UCSD-AML1 (cell line): ENCODE measurements around the gene STEEP1.
"Not testable (repeated sequence)": the region's sequence is repeated elsewhere in the genome, so short reads cannot be mapped to it uniquely, and the experiment has no call there.

Experiments
- DNase-seq: peaks from one replicate; lab custom pipeline; 2025; ENCODE audit not compliant: unreplicated experiment; lab: John Stamatoyannopoulos, UW

The STEEP1 gene

DNA sequence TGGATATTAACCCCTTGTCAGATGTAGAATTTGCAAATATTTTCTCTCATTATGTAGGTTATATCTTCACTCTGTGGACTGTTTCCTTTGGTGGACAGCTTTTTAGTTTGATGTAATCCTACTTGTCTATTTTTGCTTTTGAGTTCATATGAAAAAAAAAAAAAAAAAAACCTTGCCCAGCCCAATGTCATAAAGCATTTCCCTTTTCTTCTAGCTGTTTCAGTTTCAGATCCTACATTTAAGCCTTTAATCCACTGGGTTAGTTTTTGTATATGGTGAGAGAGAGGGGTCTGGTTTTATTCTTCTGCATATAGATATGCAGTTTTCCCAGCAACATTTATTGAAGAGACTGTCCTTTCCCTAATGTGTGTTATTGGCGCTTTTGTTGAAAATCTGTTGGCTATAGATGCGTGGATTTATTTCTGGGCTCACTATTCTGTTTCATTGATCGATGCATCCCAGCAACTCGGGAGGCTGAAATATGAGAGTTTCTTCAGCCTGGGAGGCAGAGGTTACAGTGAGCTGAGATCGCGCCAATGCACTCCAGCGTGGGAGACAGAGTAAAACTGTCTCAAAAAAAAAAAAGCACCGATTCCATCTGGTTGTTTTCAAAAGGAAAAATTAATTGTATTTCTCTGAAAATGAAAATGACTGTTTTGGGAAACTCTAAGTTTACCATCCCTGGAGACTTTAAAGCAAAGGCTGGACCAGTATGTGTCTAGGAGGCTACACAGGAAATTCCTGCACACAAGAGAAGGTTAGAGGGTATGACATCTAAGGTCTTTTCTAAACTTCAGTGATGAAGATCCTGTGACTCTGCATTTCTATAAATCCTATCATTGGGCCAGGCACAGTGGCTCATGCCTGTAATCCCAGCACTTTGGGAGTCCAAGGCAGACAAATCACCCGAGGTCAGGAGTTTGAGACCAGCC is 35.6 kb downstream of the STEEP1 start:
- DNase-seq = no peak

DNA sequence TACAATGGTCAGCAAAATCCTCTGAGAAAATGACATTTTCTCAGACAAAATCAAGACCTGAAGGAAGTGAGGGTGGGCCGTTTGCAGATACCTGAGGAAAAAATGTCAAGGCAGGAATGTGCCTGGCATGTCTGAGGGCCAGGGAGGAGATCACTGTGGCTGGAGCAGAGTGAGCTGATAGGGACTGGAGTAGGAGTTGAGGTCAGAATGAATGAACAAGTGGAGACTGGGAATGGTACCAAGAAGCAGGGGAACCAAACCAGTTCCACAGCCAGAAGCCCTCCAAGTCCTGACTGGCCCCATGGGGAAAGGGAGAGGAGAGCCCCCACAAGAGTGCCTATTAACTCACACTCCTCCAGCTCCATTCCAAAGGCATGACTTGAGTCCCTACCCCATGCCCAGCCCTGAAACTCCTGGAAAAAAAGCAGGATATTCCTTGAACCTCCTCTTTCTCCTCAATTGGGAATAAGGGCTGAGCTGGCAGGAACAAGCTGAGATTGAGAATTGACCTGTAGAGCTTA is 41.5 kb downstream of the STEEP1 start:
- no peak for DNase-seq

DNA sequence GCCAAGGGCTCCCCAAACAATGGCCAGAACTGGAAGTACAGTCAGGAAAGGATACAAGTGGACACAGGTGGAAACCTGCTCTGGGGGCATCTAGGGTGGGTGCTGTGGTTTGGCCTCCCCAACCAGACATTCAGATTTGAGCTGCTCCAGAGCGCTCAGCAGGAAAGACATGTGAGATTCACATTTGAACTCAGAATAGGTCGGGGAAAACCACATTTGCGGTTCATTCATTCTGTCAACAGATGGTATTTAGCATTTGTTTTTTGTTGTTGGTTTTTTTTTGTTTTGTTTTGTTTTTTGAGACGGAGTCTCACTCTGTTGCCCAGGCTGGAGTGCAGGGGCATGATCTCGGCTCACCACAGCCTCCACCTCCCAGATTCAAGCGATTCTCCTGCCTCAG is 44.0 kb downstream of the STEEP1 start:
- DNase-seq = no peak

DNA sequence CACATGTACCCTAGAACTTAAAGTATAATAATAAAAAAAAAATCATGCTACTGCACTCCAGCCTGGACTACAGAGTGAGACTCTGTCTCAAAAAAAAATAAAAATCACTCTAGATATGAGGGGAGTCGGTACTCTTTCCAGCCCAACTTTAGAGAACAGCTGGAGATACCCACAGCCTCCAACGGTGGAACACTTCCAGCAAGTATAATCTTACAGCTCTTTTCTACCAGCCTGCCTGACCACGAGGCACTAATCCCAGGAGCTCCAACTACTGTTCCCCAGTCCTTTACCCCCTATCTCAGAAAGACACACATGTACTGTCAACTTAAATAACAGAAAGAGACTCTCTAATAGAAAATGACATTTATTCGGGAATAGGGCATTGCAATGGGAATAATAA is 46.8 kb downstream of the STEEP1 start:
- no peak for DNase-seq

DNA sequence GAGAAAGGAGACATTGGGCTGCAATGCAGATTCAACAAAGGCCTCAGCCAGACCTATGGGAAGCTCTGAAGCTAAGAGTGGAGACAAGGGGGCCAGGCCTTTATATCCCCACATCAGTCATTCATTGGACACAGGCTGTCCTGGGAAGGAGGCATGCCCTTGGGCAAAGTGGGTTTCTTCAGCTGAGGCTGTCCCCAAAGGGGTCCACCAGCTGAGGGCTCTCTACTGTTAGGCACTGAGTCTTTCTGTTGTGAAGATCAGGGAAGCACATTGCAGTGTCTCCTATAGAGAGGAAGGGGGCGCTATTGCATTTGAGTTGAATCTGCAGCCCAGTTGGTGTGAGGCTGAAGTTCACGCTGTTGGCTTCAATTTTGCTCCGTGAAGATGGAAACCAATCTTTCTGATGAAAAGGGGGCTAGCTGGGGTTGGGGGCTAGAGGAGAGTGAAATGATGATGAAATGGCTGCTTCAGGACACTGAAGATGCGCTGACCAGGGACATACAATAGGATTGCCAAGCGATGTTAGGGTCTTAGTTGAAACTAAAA is 49.0 kb downstream of the STEEP1 start:
- peak; percentile 30 for DNase-seq

DNA sequence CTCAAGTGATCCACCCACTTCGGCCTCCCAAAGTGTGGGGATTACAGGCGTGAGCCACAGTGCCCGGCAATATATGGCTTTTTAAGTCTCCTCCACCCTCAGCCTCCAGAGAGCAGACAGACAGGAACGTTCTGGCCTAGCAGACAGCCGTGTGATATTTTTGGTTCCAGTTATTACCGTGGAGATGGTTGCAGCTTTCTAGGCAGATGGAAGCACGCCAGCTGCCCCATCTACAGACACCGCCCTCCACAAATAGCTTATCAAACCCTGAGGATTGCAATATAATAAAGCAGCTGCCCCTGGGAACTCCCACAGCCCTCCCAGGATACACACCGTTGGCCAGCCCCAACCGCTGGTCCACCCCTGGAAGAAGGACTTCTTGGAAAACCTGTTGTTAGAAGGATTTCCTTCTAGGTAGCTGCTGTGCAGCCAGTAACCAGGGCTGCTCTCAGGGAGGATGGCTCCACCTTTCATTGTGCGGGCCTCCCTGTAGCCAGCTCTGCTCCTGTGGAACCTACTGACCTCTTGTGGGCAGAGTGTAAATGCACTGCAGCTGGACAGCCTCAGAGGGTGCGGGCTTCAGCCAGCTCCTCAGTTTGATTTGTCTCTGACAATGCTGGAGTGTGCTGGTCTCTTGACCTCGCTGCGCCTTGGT is 52.9 kb downstream of the STEEP1 start:
- DNase-seq = peak; percentile 53

DNA sequence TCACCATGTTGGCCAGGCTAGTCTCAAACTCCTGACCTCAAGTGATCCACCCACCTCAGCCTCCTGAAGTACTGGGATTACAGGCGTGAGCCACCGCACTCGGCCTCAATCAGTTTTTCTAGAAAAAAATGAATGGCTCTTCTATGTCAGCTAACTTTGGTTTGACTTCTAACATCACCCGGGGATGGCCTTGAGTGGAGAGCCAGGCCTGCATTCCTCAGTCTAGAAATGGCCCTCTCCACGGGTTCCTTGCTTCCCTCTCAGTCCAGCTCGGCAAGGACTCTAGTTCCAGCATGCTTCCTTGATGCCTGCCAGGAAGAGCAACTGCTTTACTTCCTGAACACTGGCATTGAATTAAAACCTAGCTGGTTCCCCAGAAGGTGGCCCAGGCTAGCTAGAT is 58.0 kb downstream of the STEEP1 start:
- no peak for DNase-seq

DNA sequence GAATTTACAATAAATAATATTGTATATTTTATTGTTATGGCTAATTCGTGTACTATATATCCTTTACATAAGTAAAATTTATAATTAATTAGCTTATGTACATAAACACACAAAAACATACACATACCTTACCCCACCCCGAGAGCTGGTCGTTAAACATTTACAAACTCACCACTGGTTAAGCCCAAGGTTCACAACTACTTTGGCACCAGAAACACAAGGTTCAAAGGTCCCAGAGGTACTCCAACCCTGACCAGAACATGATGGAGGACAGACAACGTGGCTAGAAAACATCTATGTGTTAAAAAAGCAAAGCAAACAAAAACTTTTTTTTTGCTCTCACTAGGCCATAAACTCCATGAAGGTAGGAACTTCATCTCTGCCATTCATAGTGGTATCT is 59.3 kb downstream of the STEEP1 start:
- no peak for DNase-seq

DNA sequence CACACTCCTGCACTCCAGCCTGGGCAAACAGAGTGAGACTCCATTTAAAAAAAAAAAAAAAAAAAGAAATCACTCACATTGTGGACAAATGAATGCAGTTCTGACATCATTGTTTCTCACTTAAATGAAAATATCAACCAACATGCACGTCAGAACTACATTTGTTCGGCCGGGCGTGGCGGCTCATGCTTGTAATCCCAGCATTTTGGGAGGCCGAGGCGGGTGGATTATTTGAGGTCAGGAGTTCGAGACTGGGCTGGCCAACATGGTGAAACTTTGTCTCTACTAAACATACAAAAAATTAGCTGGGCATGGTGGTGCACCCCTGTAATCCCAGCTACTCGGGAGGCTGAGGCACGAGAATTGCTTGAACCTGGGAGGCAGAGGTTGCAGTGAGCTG is 60.1 kb downstream of the STEEP1 start:
- DNase-seq = not testable (repeated sequence)

DNA sequence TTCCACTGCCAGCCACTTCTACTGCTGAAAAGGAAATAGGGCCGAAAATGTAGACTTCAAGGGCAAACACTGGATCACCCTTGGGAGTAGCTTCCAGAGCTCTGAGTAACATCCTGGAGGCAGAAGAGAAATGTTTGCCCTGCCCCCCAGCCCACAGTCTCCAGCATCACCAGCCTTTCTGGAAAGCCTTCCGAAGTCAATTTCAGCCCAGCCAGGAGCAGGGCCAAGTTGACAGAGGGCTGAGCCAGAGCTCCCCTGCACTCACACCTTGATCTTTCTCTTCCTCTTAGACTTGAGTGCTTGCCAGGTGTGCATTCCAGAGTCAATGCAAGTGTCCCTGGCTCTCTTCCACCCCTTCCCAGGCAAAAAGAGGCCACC is 61.7 kb downstream of the STEEP1 start:
- DNase-seq = no peak

DNA sequence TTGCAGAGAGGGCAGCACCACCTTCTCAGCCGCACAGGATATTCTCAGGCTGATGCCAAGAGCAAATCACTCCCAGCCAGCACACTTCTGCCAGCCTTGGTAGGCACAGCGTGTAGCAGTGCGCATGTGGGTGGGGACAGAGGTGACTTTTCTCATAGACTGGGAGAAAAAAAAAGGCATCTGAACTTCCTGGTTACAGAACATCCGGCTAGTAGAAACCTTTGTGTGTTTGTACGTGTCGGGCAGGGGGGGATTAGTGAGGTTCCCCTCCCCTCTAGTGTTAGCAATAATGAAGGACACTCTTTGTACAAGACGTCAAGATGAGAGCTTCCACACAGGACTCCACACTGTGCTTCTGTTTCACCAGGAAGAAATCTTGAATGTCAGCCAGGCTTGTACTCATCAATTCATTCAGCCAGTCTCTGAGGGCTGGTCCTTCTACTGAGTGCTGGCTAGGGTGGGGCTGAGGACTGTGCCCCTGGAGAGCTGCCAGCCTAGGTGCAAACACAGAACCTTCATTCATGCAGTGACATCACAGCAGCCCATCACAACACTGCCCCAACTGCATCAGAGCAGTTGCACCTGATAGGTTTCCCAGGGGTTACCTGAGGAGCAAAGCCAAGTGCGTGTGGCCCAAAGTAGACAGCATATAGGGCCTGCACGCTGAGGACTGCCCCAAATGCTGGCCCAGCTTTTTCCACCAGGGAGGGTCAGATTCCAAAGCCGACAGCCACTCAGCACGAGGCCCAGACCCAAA is 62.3 kb downstream of the STEEP1 start:
- DNase-seq = no peak

DNA sequence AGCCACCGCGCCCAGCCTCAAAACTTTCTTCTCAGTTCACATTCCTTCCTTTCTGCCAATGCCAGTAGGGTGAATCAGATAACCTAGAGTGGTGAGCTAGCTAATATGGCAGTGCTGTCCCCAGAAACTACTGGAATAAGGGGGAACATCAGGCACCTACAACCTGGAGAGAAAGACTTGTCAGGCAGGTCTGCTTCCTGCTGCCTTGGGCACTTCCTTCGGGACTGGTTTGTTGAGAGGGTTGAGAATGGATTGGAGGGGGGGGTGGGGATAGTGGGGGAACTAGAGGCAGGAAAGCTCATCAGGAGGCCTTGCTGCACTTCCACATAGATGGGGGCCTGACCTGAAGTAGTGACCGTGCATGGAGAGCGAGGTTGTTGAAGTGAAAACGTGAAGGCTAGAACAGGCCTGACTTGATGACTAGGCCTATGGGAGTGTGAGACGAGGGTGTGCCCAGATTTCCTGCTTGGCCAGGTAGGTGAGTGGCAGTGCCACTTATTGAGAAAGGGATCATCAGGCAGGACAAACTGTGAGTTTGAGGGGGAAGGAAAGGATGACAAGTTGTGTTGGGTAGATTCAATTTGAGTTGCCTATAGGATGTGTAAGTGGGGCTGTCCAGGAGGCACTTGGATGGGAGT is 63.6 kb downstream of the STEEP1 start:
- DNase-seq = no peak

DNA sequence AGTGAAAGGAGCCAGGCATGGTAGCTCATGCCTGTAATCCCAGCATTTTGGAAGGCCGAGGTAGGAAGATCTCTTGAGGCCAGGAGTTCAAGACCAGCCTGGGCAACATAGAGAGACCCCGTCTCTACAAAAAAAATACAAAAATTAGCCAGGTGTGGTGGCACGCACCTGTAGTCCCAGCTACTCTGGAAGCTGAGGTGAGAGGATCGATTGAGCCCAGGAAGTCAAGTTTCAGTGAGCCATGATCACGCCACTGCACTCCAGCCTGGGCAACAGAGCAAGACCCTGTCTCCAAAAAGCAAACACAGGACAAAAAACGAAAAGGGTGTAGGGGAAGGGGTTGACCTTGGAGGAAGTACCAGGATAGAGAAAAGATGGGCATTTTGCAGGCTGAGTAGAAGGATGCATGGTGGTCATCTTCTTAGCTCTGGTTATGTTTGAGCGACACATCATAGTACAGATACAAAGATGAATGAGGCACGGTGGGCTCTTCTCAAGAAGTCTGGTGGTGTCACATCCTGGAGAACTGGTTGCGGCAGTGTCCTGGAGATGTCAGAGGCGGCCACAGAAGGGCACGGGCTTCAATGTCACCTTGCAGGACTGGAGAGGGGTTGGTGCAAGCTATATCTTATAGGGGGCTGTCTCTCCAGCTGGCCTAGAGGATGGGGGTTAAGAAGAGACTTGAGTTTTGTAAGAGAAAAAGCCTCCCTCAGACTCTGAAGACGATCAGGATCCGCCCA is 65.0 kb downstream of the STEEP1 start:
- DNase-seq = no peak

DNA sequence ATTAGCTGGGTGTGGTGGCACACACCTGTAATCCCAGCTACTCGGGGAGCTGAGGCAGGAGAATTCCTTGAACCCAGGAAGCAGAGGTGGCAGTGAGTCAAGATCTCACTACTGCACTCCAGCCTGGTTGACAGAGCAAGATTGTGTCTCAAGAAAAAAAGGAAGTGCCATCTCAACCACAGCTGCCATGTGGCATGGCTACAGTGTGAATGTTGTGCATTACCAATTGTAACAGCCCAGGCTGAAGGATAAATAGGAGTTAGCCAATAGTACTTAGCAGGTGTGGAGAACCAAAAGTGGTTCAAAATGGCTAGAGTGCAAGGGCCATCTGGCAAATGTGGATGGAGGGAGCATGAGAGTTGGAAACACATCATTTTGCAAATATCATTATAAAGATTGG is 68.0 kb downstream of the STEEP1 start:
- no peak for DNase-seq

DNA sequence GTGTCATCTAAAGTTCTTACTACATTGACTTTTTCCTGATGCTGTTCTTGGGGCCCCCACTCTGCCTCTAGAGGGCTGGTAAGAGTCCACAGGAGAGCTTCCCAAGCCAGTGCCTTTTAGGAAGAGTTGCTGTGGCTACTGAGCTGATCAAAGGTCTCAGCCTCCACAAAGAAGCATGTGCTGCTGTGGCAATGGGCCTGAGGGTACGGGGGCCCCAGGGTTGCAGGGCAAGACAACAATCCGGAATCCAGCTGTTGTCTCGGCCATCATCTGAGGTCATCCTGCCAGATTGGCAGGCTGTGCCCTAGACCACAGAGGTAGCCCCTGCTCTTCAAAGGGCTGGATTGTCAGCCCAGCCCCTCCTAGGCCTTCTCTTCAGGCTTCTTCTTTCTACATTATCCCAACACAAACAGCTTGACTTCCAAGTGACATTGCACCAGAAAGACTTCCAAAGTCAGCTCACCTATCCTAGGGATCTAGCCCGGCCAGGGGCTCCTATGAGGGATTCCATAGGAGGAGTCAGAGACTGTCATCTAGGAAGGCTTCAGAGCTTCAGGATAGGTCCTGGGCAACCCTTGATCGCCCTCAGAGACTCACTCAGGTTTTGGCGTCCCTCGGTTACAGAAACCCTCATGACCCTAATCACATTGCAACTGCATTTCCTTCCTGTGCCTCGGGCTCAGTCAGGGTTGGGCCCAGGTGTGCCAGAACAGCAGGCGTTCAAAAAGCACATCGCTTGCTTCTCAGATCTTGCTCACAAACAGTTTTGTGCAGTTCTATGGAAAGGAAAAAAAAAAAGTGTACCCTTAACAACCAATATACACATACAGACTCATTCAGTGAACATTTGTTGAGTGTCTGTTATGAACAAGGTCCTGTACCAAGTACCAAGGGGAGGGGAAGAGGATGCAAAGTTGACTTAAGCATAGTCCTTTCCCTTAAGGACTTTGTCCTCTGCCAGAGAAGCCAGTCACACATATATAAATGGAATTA is 69.2 kb downstream of the STEEP1 start:
- DNase-seq = no peak

DNA sequence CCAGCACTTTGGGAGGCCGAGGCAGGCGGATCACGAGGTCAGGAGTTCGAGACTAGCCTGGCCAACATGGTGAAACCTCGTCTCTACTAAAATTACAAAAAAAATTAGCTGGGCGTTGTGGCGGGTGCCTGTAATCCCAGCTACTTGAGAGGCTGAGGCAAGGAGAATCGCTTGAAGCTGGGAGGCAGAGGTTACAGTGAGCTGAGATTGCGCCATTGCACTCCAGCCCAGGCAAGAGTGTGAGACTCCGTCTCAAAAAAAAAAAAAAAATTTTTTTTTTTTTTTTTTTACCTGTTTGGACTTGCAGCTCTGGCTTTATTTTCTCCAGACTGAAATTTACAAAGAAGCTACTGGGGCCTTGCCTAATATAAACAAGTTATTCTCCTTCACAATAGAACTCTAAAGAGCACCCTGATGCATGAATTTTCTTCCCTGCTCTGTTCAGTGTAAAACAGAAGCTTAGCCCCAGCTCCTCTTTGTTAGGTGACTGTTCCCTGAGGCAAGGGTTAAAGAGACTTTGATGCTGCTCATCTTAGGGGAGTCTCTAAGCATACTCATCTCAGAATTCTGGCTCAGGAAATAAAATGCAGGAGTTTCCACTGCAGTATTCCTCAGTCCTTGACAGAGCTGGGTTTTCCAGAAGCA is 71.2 kb downstream of the STEEP1 start:
- DNase-seq = not testable (repeated sequence)

DNA sequence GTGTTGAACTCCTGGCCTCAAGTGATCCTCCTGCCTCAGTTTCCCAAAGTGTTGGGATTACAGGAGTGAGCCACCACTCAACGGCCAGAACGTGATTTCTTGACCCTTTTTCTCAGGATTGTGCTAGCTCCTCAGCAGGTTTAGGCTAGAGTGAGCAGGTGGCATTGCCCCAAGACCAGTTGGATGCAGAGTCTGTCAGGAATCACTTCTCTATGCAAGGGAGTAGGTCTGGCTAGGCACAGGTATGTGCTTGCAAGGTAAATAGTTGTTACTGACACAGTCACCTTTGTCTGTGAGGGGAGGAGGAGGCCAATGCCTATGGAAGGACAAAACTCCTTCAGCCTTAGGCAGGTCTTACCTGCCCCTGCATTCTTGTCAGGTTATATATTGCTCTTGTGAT is 72.7 kb downstream of the STEEP1 start:
- no peak for DNase-seq
